Stimulated activated CD8-positive, alpha-beta memory T cell treated with anti-CD3 and anti-CD28 coated beads, Interleukin-15, amount 100 ng/mL, for 1 hour (primary cell): ENCODE results near the gene AGPAT3.

Experiments used
- DNase-seq: peaks from one replicate; pipeline ENCODE4 v3.0.0-alpha.2; 2020; ENCODE audit warnings: low read depth

The AGPAT3 gene

GRCh38 chr21:43938751-43939442 is 73.9 kb downstream of the AGPAT3 start:
- peak; percentile 80 for DNase-seq

GRCh38 chr21:43939443-43940328 is 74.7 kb downstream of the AGPAT3 start:
- no peak for DNase-seq

GRCh38 chr21:43940329-43941050 is 75.5 kb downstream of the AGPAT3 start:
- no peak for DNase-seq

- no peak for DNase-seq
Observed at GRCh38 chr21:43942201-43942600, 77.2 kb downstream of the AGPAT3 start.

- DNase-seq = no peak
Observed at GRCh38 chr21:43942621-43943020, 77.6 kb downstream of the AGPAT3 start.

- no peak for DNase-seq
Observed at GRCh38 chr21:43943512-43944077, 78.6 kb downstream of the AGPAT3 start.

GRCh38 chr21:43944078-43944633 is 79.1 kb downstream of the AGPAT3 start:
- DNase-seq = no peak

GRCh38 chr21:43944757-43945156 is 79.7 kb downstream of the AGPAT3 start:
- no peak for DNase-seq

GRCh38 chr21:43948740-43949498 is 83.9 kb downstream of the AGPAT3 start:
- no peak for DNase-seq

GRCh38 chr21:43949499-43950208 is 84.6 kb downstream of the AGPAT3 start:
- DNase-seq = no peak

GRCh38 chr21:43950481-43950880 is 85.5 kb downstream of the AGPAT3 start:
- no peak for DNase-seq

GRCh38 chr21:43950936-43951335 is 85.9 kb downstream of the AGPAT3 start:
- no peak for DNase-seq

GRCh38 chr21:43951911-43952703 is 87.1 kb downstream of the AGPAT3 start:
- DNase-seq = no peak

- no peak for DNase-seq
Observed at GRCh38 chr21:43953021-43953420, 88.0 kb downstream of the AGPAT3 start.

- DNase-seq = no peak
Observed at GRCh38 chr21:43954042-43954441, 89.0 kb downstream of the AGPAT3 start.

- no peak for DNase-seq
Observed at GRCh38 chr21:43954896-43955295, 89.9 kb downstream of the AGPAT3 start.

- no peak for DNase-seq
Observed at GRCh38 chr21:43956019-43956669, 91.1 kb downstream of the AGPAT3 start.

- DNase-seq = no peak
Observed at GRCh38 chr21:43956670-43957035, 91.6 kb downstream of the AGPAT3 start.

GRCh38 chr21:43957128-43957571 is 92.1 kb downstream of the AGPAT3 start:
- no peak for DNase-seq
